RPMI8226 (cell line): ENCODE results near the gene IRX4.
A peak's percentile ranks its signal among the peaks of the same experiment; 100 is the strongest.

ENCODE experiments used
- DNase-seq: peaks from one replicate; pipeline ENCODE4 v3.0.0-alpha.2; 2015

The IRX4 gene

GRCh38 chr5:1890296-1890695 lies 7.6 kb upstream of the IRX4 start:
- DNase-seq = no peak

- no peak for DNase-seq
Observed at GRCh38 chr5:1889321-1890065, 6.8 kb upstream of the IRX4 start.

- DNase-seq = no peak
Observed at GRCh38 chr5:1888541-1889251, 6.0 kb upstream of the IRX4 start.

- no peak for DNase-seq
Observed at GRCh38 chr5:1887588-1888360, 5.0 kb upstream of the IRX4 start.

- no peak for DNase-seq
Observed at GRCh38 chr5:1886846-1887587, 4.3 kb upstream of the IRX4 start.

- no peak for DNase-seq
Observed at GRCh38 chr5:1885868-1886845, 3.4 kb upstream of the IRX4 start.

GRCh38 chr5:1885404-1885755 lies 2.7 kb upstream of the IRX4 start:
- DNase-seq = no peak

- DNase-seq = no peak
Observed at GRCh38 chr5:1884678-1885403, 2.1 kb upstream of the IRX4 start.

- no peak for DNase-seq
Observed at GRCh38 chr5:1883925-1884677, 1.4 kb upstream of the IRX4 start.

GRCh38 chr5:1883120-1883924 lies 597 bp upstream of the IRX4 start:
- DNase-seq = peak; percentile 76

GRCh38 chr5:1881731-1882336 lies 891 bp downstream of the IRX4 start:
- DNase-seq = no peak

GRCh38 chr5:1881098-1881572 lies 1.6 kb downstream of the IRX4 start:
- no peak for DNase-seq

- no peak for DNase-seq
Observed at GRCh38 chr5:1880377-1881025, 2.2 kb downstream of the IRX4 start.

- DNase-seq = no peak
Observed at GRCh38 chr5:1879292-1880263, 3.1 kb downstream of the IRX4 start.

GRCh38 chr5:1878050-1878849 lies 4.5 kb downstream of the IRX4 start:
- DNase-seq = no peak
